Measurements from ENCODE around the gene ZNF526. TPM values are rescaled to one million over a fixed set of nuclear protein-coding genes. Genes with fewer than 3 reads are reported as not detected.
A peak's percentile ranks its signal among the peaks of the same experiment; 100 is the strongest.

ZNF526 gene
- total and polyA plus RNA-seq, 10 donors: 1.9 to 15.0 (median 8.4) TPM

GRCh38 chr19:42239544-42240220, 19.6 kb downstream of the ZNF526 start:
- no peak for DNase-seq
- peaks cover 18 to 55% (median 43%) of the 10 kb centered on the region in 6 donors for H3K4me1 ChIP-seq
- peak overlapping the region in 1 of 8 donors; percentile 7 for H3K27ac ChIP-seq
- TF ChIP-seq POLR2A (IDR thresholded peaks at IDR 0.05) (no peak), POLR2AphosphoS5 (IDR thresholded peaks at IDR 0.05) (no peak), CTCF (IDR thresholded peaks at IDR 0.05 in 8 of 11, conservative IDR thresholded peaks at IDR 0.05 in 3 of 11) (no peak)
- H3K9me3 ChIP-seq: no peaks in the 10 kb centered on the region
- H3K4me3 ChIP-seq: no peak overlapping the region
- WGBS, 5 donors: 82 to 90% (median 89%) methylated on average over 10 of the region's 10 CpGs
- no peaks in the 10 kb centered on the region for H3K27me3 ChIP-seq (replicated peaks in 1 of 7)
- intact Hi-C loops (cut with DNase I; ENCODE audit: low total_unique reads): no loop called here
- H3K36me3 ChIP-seq: peaks cover 0 to 60% (median 33%) of the 10 kb centered on the region in 6 donors

- TF ChIP-seq POLR2AphosphoS5 (IDR thresholded peaks at IDR 0.05) (no peak), CTCF (IDR thresholded peaks at IDR 0.05 in 8 of 11, conservative IDR thresholded peaks at IDR 0.05 in 3 of 11) (no peak), POLR2A (IDR thresholded peaks at IDR 0.05) (no peak)
- H3K27ac ChIP-seq: peak overlapping the region in 4 of 8 donors; percentile 92 to 97 (median 94)
- peaks cover 21 to 71% (median 54%) of the 10 kb centered on the region in 6 donors for H3K4me1 ChIP-seq
- 92 to 100% (median 95%) methylated on average over 3 of the region's 3 CpGs for WGBS, 5 donors
- H3K36me3 ChIP-seq: peaks cover 0 to 44% (median 17%) of the 10 kb centered on the region in 6 donors
- H3K9me3 ChIP-seq: no peaks in the 10 kb centered on the region
- intact Hi-C loops (cut with DNase I; ENCODE audit: low total_unique reads): no loop called here
- no peaks in the 10 kb centered on the region for H3K27me3 ChIP-seq (replicated peaks in 1 of 7)
- peak overlapping the region in 6 of 8 donors; percentile 59 to 93 (median 74) for H3K4me3 ChIP-seq
- DNase-seq: no peak
Observed at GRCh38 chr19:42241279-42241678, 21.2 kb downstream of the ZNF526 start.

GRCh38 chr19:42242069-42242511, 22.0 kb downstream of the ZNF526 start:
- peak overlapping the region; percentile 84 to 97 (median 94) for H3K27ac ChIP-seq
- TF ChIP-seq POLR2AphosphoS5 (IDR thresholded peaks at IDR 0.05) (no peak), POLR2A (IDR thresholded peaks at IDR 0.05) (peak in 1 of 3 donors; percentile 35)
- intact Hi-C loops (cut with DNase I; ENCODE audit: low total_unique reads): no loop called here
- peaks cover 21 to 79% (median 59%) of the 10 kb centered on the region in 6 donors for H3K4me1 ChIP-seq
- peaks cover 0 to 36% (median 9%) of the 10 kb centered on the region in 6 donors for H3K36me3 ChIP-seq
- 0 to 2% (median 1%) methylated on average over 14 to 49 of the region's 49 CpGs for WGBS, 5 donors
- H3K9me3 ChIP-seq: no peaks in the 10 kb centered on the region
- H3K27me3 ChIP-seq (replicated peaks in 1 of 7): no peaks in the 10 kb centered on the region
- DNase-seq: no peak
- H3K4me3 ChIP-seq: peak overlapping the region; percentile 59 to 93 (median 71)

- Histone ChIP-seq H3K27ac (peak within 1 kb of the TSS; percentile 84 to 97 (median 94)), H3K4me1 (peaks cover 21 to 84% (median 59%) of the 10 kb centered on the region in 6 donors), H3K4me3 (peak within 1 kb of the TSS; percentile 59 to 93 (median 71)), H3K9me3 (no peaks in the 10 kb centered on the region), H3K27me3 (replicated peaks in 1 of 7) (no peaks in the 10 kb centered on the region), H3K36me3 (peaks cover 0 to 29% (median 7%) of the 10 kb centered on the region in 6 donors)
- 0 to 1% (median 0%) methylated on average over 17 to 76 of the region's 76 CpGs for WGBS, 5 donors
- peak in 2 of 3 donors; percentile 64 to 87 for TF ChIP-seq POLR2A (IDR thresholded peaks at IDR 0.05)
- TF ChIP-seq POLR2AphosphoS5 (IDR thresholded peaks at IDR 0.05): peak; percentile 89 to 97 (median 96)
- TF ChIP-seq CTCF (IDR thresholded peaks at IDR 0.05 in 8 of 11, conservative IDR thresholded peaks at IDR 0.05 in 3 of 11): peak in 3 of 11 experiments; percentile 5 to 14 (median 14)
- intact Hi-C loops (cut with DNase I; ENCODE audit: low total_unique reads): no loop called here
- peak; percentile 99 for DNase-seq
Observed at GRCh38 chr19:42242512-42243409, 22.6 kb downstream of the ZNF526 start, which contains the start of gene GSK3A. Gene GSK3A, minus strand, starts transcription at chr19:42242602. Its CDS starts 137 bp downstream, at chr19:42242465.
